GM10266 (cell line): ENCODE measurements around the gene SGPL1.
A peak's percentile ranks its signal among the peaks of the same experiment; 100 is the strongest.

ENCODE experiments used
- DNase-seq: peaks from one replicate; pipeline ENCODE4 v3.0.0; 2012; ENCODE audit errors: extremely low spot score
- TF ChIP-seq, protein P1 (sequence below): IDR thresholded peaks from 2 replicates; pipeline ENCODE4 v1.5.1; 2012; ENCODE audit warnings: mild to moderate bottlenecking, low read depth; ENCODE audit not compliant: control insufficient read depth, insufficient read depth; ENCODE audit errors: missing control alignments

The SGPL1 gene

DNA sequence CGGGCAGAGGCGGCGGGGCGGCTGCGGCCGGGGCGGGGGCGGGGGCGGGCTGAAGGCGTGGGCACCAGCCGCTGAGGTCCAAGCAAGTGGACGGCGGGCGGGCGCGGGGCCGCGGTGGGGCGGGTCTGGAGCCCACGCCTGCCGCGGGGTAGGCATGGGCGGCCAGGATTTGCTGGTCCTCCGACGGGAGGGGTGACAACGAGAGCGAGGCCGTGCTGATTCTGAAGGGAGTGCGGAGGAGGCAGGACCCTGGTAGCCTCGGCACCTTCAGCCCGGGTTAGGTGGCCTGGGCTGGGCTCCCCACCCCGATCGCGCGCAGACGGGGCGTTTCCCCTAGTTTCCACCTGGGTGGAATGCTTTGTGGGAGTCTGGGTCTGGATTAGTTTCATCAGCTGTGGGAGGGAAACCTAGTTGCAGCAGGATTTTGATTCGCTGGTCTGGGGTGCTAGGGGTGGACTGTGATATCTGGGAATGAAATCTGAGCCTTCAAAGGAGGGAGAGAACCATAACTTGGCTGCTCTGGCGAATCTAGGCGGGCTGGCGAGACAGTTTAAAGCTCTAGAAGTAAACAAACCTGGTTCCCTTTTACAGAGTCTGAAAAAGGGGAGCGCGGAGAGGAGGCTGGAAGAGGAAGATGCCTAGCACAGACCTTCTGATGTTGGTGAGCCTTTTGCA is 609 bp downstream of the SGPL1 start:
- TF ChIP-seq, protein P1, sequence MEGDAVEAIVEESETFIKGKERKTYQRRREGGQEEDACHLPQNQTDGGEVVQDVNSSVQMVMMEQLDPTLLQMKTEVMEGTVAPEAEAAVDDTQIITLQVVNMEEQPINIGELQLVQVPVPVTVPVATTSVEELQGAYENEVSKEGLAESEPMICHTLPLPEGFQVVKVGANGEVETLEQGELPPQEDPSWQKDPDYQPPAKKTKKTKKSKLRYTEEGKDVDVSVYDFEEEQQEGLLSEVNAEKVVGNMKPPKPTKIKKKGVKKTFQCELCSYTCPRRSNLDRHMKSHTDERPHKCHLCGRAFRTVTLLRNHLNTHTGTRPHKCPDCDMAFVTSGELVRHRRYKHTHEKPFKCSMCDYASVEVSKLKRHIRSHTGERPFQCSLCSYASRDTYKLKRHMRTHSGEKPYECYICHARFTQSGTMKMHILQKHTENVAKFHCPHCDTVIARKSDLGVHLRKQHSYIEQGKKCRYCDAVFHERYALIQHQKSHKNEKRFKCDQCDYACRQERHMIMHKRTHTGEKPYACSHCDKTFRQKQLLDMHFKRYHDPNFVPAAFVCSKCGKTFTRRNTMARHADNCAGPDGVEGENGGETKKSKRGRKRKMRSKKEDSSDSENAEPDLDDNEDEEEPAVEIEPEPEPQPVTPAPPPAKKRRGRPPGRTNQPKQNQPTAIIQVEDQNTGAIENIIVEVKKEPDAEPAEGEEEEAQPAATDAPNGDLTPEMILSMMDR = no peak
- peak; percentile 66 for DNase-seq

- TF ChIP-seq, protein P1 = no peak
- DNase-seq = no peak
Measured at GRCh38 chr10:70820976-70821750, 5.4 kb downstream of the SGPL1 start.

- DNase-seq = no peak
- TF ChIP-seq, protein P1 = no peak
Measured at GRCh38 chr10:70822076-70822820, 6.5 kb downstream of the SGPL1 start.

GRCh38 chr10:70827086-70827757 is 11.5 kb downstream of the SGPL1 start:
- TF ChIP-seq, protein P1 = no peak
- no peak for DNase-seq

DNA sequence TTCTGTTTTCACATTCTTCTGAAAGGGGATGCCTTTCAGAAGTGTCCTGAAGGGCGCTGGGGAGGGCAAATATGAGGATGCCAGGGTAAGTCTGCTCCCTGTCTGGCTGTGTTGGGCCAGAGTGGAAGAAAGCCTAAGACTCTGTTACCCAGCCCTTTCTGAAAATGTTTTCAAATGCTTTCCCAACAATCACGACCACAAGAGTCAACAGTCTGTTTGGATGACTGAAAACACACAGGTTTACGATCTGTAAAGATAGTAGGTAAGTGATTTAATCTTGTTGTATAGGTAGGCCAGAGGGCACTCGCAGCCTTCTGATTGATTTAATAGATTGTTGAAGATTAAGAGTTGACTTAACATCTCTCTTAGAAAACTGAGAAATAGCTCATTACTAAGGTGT is 13.2 kb downstream of the SGPL1 start:
- no peak for DNase-seq
- TF ChIP-seq, protein P1 = no peak

- TF ChIP-seq, protein P1 = no peak
- no peak for DNase-seq
Measured at GRCh38 chr10:70829543-70829942, 13.8 kb downstream of the SGPL1 start.
